OCI-M2 (cell line): Measurements from ENCODE around the gene LMF1.
"Not testable (repeated sequence)": the region's sequence is repeated elsewhere in the genome, so short reads cannot be mapped to it uniquely, and the experiment has no call there.

Source experiments
- DNase-seq: peaks from one replicate; lab custom pipeline; 2025; ENCODE audit not compliant: unreplicated experiment; lab: John Stamatoyannopoulos, UW

Gene LMF1

DNA sequence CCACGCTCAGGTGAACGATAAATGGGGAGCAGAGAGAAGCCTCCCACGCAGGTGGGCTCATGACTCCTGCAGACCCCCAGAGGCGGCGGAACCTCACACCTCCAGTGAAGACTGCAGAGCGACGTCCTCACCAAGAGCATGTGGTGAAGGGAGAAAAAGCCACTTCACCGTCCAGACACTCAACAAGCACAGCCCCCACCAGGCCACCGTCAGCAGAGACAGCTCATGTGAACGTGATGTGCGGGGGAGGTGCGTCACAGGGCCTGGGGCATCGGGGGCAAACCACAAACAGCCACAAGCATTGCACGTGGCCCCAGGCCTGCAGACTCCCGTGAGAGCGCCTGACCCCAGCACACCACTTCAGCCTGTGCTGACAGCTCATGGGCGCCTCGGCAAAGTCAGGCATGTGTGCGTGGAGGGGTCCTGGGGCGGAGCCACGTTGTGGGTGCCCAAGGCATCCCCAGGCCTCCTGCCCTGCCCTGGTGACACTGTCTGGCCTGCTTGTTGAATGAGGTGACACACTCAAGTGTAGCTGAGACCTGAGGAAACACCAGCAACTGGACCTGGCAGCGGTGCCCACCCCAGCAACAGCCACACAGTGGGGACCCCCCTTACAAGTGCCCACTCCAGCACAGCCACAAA, 19.0 kb downstream of the LMF1 start:
- no peak for DNase-seq

DNA sequence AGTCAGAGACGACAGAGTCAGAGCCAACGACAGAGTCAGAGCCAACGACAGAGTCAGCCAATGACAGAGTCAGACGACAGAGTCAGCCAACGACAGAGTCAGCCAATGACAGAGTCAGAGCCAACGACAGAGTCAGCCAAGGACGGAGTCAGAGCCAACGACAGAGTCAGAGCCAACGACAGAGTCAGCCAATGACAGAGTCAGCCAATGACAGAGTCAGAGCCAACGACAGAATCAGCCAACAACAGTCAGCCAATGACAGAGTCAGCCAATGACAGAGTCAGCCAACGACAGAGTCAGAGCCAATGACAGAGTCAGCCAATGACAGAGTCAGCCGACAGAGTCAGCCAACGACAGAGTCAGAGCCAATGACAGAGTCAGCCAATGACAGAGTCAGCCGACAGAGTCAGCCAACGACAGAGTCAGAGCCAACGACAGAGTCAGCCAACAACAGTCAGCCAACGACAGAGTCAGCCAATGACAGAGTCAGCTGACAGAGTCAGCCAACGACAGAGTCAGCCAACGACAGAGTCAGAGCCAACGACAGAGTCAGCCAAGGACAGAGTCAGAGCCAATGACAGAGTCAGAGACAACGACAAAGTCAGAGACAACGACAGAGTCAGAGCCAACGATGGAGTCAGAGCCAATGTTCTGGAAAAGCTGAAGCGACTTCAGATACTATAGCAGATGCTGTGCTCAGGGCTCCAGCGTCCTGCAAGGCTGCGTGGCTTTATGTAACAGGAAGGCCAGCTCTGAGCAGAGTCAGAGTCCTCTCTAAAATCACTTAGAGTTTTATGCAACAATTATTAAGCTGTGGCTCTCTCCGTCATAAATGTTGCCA, 19.8 kb downstream of the LMF1 start:
- not testable (repeated sequence) for DNase-seq

- not testable (repeated sequence) for DNase-seq
These were observed 22.0 kb downstream of the LMF1 start for GRCh38 chr16:948767-949166.

- not testable (repeated sequence) for DNase-seq
These were observed 22.9 kb downstream of the LMF1 start for GRCh38 chr16:947922-948303.

DNA sequence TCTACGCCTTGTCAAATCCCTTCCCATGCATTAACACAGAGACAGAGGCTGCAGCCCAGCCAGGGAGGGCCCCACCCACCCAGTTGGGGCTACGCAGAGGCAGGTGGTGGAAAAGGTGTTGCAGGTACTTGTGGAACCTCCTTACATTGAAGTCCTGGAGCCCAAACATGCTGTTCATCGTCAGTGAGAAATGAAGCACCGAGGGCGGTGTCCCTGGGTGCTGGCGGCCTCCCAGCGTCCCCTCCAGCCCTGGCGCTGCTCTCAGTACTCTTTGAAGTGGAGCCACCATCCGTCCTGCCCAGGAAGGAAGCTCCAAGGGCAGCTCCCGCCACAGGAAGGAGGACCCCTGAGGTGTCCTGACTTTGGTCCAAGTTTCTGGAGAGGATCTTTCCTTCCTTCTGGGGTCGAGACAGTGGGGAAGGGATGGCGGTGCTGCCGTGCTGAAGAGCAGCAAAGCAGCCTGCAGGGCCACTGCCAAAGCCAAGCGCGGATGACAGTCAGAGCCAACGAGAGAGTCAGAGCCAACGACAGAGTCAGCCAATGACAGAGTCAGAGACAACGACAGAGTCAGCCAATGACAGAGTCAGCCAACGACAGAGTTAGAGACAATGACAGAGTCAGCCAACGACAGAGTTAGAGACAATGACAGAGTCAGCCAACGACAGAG, 23.4 kb downstream of the LMF1 start:
- DNase-seq: no peak

DNA sequence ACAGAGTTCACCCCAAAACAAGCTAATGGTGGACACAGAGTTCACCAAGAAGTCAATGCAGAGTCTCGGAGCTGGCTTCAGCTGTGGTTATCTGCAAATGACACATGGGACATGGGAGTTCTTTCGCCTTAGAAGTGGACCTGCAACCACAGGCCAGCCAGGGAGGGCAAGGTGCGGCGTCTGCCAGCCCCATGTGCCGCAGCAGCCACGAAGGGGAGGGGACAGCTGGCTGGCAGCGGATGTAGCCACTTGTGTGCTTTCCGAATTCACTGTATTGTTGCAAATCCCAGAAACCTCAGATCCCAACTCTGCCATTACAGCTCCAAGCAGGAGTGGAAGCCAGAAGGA, 24.8 kb downstream of the LMF1 start:
- no peak for DNase-seq

DNA sequence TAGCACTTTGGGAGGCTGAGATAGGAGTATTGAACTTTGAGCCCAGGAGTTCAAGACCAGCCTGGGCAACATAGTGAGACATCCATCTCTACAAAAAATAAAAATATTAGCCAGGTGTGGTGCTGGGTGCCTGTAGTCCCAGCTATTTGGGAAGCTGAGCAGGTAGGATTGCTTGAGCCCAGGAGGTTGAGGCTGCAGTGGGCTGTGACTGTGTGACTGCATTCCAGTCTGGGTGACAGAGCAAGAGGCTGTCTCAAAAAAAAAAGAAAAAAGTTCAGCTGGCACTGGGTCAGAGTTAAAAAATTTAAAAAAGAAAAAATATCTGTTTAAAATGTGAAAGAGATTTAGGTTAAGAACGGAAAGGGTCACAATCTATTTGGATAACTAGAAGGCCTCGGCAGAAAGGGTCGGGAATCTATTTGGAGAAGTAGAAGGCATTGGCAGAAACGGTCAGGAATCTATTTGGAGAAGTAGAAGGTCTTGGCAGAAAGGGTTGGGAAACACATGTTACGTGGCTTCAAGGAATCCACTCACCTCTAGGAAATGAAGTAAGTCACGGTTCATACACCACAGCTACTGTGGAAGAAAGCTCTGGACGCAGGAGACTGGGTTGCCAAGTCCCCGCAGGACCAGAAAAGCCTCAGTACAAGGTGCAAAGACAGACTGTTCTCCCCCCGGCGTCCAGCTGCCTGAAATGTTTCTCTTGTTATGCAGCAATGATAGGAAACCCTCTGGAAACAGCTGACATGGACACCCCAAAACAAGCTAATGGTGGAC, 25.3 kb downstream of the LMF1 start:
- DNase-seq: no peak

GRCh38 chr16:943971-944370, 26.8 kb downstream of the LMF1 start:
- no peak for DNase-seq

DNA sequence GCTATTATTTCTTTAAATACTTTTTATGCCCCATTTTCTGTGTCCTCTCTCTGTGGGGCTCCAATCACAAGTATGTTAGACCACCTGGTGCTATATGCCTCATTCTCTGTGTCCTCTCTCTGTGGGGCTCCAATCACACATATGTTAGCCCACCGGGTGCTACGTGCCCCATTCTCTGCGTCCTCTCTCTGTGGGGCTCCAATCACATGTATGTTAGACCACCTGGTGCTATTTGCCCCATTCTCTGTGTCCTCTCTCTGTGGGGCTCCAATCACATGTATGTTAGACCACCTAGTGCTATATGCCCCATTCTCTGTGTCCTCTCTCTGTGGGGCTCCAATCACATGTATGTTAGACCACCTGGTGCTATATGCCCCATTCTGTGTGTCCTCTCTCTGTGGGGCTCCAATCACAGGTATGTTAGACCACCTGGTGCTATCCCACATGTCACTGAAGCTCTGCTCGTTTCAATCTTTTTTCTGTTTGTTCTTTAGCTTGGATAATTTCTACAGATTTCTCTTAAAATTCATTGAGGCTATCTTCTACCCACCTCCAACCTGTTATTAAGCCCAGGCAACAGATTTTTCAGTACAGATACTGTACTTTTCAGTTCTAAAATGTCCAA, 28.2 kb downstream of the LMF1 start:
- no peak for DNase-seq

DNA sequence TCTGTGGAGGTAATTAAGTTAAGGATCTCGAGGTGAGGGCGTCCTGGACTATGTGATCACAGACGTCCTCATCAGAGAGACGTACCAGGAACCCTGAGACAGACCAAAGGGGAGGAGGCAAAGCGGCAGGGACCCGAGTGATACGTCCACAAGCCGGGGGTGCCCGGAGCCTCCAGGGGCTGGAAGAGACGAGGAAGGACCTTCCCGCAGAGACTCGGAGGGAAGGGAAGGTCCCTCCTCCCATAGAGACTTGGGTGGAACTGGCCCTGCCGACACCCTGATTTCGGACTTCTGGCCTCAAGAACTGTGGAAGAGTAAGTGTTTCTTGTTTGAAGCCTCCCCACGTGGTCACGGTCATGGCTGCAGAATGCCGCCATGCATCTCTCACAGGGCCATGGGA, 30.8 kb downstream of the LMF1 start:
- DNase-seq: no peak

DNA sequence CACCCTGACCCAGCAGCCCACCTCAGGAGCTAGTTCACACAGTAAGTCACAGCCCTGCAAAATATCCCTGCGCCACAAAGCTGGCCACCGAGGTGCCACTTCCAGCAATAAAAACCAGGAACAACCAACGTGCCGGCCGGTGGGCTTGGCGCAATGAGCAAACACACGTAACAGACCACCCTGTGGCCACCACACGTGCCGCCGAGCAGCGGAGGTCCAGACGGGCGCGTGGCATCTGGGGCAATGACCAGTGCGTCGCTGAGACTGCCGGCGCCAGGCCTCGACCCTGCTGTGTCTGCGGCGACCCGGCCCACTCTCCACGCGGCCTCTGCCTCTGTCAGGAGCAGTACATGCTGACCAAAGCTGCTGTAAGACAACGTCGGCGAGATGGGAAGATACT, 31.5 kb downstream of the LMF1 start:
- DNase-seq: no peak

DNA sequence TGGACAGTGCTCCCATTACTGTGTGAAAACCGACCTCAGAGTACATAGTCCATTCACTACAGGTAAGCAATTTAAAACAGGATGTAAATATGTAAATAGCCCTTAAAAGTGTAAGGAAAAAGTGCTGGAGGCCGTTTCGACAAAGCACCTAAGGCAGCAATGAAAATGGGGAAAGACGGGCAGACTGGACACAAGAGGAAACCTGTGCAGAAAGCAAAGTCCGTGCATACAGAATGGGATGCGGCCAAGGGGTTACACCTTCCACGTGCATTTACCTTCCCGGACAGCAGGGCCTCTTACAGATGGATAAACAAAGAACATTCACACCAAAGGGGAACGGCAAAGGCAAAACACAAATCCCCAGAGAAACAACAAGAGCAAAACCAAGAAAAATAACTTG, 32.0 kb downstream of the LMF1 start:
- DNase-seq: no peak

DNA sequence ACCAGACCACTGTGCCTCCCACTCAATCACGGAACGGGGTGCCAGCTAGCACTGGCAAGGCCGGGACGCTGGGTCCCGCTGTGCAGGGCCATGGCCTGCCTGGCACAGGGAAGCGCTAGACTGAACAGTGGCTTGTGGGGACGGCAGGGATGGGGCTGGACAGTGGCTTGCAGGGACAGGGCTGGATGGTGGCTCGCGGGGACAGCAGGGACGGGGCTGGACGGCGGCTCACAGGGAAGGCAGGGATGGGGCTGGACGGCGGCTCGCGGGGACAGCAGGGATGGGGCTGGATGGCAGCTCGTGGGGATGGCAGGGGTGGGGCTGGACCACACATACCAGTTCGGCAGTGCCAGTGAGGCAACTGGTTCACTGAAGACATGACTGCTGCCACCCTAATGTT, 32.6 kb downstream of the LMF1 start:
- DNase-seq: no peak

- no peak for DNase-seq
These were observed 33.1 kb downstream of the LMF1 start for GRCh38 chr16:937723-938122.

DNA sequence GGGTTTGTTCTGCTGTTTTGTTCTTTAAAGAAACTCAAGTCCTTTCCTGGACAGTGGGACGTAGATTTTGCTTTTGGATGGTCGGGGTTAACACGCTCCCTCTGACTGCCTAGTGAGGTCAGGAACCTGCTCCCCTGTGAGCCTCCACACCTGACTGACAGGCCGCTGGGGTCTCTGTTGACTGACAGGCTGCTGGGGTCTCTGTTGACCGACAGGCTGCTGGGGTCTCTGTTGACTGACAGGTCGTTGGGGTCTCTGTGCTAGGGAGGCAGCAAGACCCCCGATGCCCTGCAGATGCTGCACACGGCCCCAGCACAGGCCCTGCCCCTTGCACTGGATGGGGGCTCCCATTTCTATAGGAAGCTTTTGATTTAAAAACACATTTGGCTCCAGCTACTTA, 33.5 kb downstream of the LMF1 start:
- DNase-seq: no peak

DNA sequence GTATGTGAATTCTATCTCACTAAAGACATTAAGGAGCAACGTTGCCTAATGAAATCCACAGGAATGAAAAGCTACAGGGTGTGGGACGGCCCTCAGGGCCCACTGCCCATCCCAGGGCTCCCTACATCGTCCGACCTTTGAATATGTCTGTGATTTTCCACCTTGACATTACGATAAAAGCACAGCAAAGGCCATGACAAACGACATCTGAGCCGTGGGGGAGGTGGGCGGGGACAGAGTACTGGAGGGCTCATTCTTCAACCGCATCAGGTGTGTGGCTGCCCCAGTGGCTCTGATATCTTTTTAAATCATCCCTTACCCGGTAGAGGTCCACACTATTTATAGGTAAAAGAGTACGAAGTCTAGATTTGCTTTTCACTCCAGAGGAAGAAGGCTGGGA, 35.1 kb downstream of the LMF1 start:
- no peak for DNase-seq

DNA sequence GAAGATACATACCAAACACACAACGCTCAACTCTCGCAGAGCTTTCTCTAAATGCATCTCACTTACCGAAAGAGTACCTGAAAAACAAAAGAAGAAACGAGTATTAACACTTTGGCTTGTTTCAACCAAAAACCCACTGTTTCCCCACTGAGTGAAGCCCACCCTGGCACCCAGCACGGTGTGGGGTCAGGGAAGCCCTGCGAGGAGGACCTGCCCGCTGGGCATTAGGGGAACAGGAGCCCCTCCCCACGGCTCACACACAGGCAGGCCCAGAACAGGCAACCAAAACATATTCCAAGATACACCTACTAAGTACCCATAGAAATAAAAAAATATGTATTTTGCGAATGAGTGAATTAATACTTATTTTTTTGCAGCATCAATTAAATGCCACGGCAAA, 36.6 kb downstream of the LMF1 start:
- DNase-seq: no peak

GRCh38 chr16:933581-933980, 37.2 kb downstream of the LMF1 start:
- DNase-seq: no peak

DNA sequence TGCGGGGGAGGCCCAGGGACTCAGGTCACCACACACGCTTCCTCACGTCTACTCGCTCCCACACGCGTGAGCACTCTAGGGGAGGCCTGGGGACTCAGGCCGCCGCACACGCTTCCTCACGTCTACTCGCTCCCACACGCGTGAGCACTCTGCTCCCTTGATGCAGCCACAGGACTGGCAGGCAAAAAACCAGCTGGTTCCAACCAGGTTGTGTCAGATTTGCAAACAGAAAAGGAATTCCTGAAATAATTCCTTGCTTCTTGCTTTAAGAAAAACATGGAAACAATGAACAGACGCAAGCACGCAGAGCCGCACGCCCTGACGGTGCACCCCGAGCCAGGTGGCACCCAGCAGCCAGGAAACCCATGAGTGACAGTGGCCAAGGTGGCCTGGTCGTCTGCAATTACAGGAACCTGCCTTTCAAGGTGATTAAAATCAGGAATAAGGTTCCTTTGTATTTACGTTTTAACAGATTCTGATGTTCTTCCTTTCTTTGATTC, 37.9 kb downstream of the LMF1 start:
- DNase-seq: no peak

DNA sequence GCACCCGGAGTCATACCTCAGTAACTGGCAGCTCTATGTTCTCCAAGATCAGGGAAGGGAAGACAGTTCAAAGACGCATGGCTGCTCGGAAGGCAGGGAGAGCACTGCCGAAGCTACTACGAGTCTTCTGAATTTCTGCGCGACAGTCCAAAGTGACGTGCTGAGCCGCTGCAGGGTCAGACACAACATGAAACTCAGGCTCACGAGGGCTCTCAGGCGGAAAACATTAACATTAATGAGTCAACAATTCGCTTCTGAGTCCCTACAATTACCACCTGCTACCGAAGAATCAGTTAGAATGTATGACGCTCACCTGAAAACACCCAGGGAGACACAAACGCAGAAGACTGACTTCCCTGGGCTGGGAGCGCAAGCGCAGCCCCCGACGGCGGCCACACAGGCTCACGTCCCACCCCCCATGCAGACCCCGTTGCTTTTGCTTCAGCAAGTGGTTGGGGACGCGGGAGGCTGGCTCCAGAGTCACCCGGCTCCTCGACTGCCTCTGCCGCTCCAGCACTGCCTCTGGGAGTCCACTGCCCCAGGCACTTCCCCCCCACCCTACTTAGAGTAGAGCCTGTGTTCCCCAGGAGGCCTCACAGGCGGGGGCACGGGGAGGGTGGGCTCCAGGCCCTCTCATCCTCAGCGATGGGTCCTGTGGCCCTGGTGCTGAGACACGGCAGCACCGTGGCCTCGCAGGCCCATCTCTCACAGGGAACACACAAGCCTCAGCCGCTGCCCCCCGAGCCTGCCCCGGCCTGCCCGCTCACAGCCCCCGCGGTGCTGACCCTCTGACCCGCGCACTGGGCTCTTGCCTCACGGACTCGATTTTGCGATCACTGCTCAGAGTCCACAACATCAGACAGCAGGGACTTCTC, 38.9 kb downstream of the LMF1 start:
- DNase-seq: no peak
